ENCODE measurements around the gene UBR1. TPM values are rescaled to one million over a fixed set of nuclear protein-coding genes. Genes with fewer than 3 reads are reported as not detected.

Gene UBR1
- total RNA-seq, 1 donor from 2014 or later = 23.9 TPM

- H3K36me3 Mint-ChIP-seq (ENCODE audit: low read depth) = peaks cover 23% of the 10 kb centered on the region
- TF ChIP-seq CTCF (conservative IDR thresholded peaks at IDR 0.05) = no peak
- H3K4me3 Mint-ChIP-seq = no peak overlapping the region
- H3K27ac Mint-ChIP-seq (ENCODE audit: unreplicated experiment) = no peak overlapping the region
- H3K9me3 Mint-ChIP-seq = no peaks in the 10 kb centered on the region
- no peaks in the 10 kb centered on the region for H3K27me3 Mint-ChIP-seq (ENCODE audit: low read depth)
- DNase-seq (ENCODE audit: low read depth, low spot score) = no peak
- H3K4me1 Mint-ChIP-seq = peaks cover 10% of the 10 kb centered on the region
These were observed 34.4 kb downstream of the UBR1 start for GRCh38 chr15:43071451-43071850.

GRCh38 chr15:43070893-43071292 is 34.9 kb downstream of the UBR1 start:
- Mint-ChIP-seq H3K4me3 (no peak overlapping the region), H3K4me1 (peaks cover 10% of the 10 kb centered on the region), H3K27me3 (ENCODE audit: low read depth) (no peaks in the 10 kb centered on the region), H3K36me3 (ENCODE audit: low read depth) (peaks cover 28% of the 10 kb centered on the region), H3K27ac (ENCODE audit: unreplicated experiment) (no peak overlapping the region), H3K9me3 (no peaks in the 10 kb centered on the region)
- no peak for TF ChIP-seq CTCF (conservative IDR thresholded peaks at IDR 0.05)
- DNase-seq (ENCODE audit: low read depth, low spot score) = no peak

GRCh38 chr15:43070249-43070648 is 35.6 kb downstream of the UBR1 start:
- DNase-seq (ENCODE audit: low read depth, low spot score) = no peak
- Mint-ChIP-seq H3K27me3 (ENCODE audit: low read depth) (no peaks in the 10 kb centered on the region), H3K4me1 (peaks cover 10% of the 10 kb centered on the region), H3K9me3 (no peaks in the 10 kb centered on the region), H3K4me3 (no peak overlapping the region), H3K36me3 (ENCODE audit: low read depth) (peaks cover 32% of the 10 kb centered on the region), H3K27ac (ENCODE audit: unreplicated experiment) (no peak overlapping the region)
- no peak for TF ChIP-seq CTCF (conservative IDR thresholded peaks at IDR 0.05)

GRCh38 chr15:43067717-43068461 is 37.9 kb downstream of the UBR1 start:
- peak; percentile 15 for DNase-seq (ENCODE audit: low read depth, low spot score)
- H3K36me3 Mint-ChIP-seq (ENCODE audit: low read depth) = peaks cover 30% of the 10 kb centered on the region
- no peaks in the 10 kb centered on the region for H3K9me3 Mint-ChIP-seq
- H3K4me3 Mint-ChIP-seq = peak overlapping the region; percentile 27
- peak overlapping the region; percentile 94 for H3K27ac Mint-ChIP-seq (ENCODE audit: unreplicated experiment)
- peaks cover 10% of the 10 kb centered on the region for H3K4me1 Mint-ChIP-seq
- TF ChIP-seq CTCF (conservative IDR thresholded peaks at IDR 0.05) = no peak
- H3K27me3 Mint-ChIP-seq (ENCODE audit: low read depth) = no peaks in the 10 kb centered on the region

- H3K27ac Mint-ChIP-seq (ENCODE audit: unreplicated experiment) = no peak overlapping the region
- no peak overlapping the region for H3K4me3 Mint-ChIP-seq
- DNase-seq (ENCODE audit: low read depth, low spot score) = no peak
- H3K9me3 Mint-ChIP-seq = no peaks in the 10 kb centered on the region
- no peak for TF ChIP-seq CTCF (conservative IDR thresholded peaks at IDR 0.05)
- peaks cover 11% of the 10 kb centered on the region for H3K36me3 Mint-ChIP-seq (ENCODE audit: low read depth)
- H3K27me3 Mint-ChIP-seq (ENCODE audit: low read depth) = no peaks in the 10 kb centered on the region
- H3K4me1 Mint-ChIP-seq = no peaks in the 10 kb centered on the region
These were observed 49.1 kb downstream of the UBR1 start for GRCh38 chr15:43056696-43057095.
